ENCODE results near the gene PADI2.

DNA sequence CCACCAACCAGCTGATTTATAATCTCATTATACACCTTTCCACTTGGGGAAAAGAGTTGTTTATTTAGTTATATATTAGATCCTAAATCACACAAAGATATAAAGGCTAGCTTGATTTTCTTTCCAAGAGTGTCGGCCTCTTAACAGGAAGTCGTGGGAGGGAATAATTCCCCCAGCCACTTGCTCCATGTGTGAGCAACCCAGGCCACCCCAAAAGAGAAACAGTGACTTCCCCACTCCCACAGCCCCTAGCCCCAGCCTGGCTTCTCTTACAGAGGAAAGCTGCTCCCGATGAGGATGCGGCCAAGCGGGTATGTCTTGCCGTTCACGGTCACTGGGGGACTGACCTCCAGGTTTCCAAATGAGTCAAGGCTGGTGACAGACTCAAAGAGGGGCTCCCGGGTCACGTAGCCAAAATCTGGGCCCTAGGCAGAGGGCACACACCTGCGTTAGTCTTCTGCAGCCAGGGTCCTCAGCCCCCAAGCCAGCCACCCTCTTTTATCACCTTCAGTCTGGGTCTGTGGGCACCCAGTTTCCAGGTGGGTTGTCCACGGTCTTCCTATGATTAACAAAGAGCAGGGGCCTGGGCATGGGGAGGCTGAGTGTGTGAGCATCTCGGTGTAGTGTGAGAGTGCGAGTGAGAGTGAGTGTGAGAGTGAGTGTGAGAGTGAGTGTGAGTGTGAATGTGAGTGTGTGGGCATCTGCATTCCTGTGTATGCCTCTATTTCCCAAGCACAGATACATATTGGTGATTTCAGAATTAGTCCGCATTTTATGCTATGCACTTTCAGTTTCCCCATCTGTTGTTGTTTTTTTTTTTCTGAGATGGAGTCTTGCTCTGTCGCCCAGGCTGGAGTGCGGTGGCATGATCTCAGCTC is 40.0 kb downstream of the PADI2 start:
- TF ChIP-seq RAD21 (IDR thresholded peaks at IDR 0.05) (no peak), CTCF (IDR thresholded peaks at IDR 0.05; ENCODE audit: low read depth, low read length, missing input control) (no peak), FOXA2 (IDR thresholded peaks at IDR 0.05) (no peak), YY1 (IDR thresholded peaks at IDR 0.05) (no peak), SP1 (IDR thresholded peaks at IDR 0.05) (no peak)
- TF ChIP-seq, protein P1, sequence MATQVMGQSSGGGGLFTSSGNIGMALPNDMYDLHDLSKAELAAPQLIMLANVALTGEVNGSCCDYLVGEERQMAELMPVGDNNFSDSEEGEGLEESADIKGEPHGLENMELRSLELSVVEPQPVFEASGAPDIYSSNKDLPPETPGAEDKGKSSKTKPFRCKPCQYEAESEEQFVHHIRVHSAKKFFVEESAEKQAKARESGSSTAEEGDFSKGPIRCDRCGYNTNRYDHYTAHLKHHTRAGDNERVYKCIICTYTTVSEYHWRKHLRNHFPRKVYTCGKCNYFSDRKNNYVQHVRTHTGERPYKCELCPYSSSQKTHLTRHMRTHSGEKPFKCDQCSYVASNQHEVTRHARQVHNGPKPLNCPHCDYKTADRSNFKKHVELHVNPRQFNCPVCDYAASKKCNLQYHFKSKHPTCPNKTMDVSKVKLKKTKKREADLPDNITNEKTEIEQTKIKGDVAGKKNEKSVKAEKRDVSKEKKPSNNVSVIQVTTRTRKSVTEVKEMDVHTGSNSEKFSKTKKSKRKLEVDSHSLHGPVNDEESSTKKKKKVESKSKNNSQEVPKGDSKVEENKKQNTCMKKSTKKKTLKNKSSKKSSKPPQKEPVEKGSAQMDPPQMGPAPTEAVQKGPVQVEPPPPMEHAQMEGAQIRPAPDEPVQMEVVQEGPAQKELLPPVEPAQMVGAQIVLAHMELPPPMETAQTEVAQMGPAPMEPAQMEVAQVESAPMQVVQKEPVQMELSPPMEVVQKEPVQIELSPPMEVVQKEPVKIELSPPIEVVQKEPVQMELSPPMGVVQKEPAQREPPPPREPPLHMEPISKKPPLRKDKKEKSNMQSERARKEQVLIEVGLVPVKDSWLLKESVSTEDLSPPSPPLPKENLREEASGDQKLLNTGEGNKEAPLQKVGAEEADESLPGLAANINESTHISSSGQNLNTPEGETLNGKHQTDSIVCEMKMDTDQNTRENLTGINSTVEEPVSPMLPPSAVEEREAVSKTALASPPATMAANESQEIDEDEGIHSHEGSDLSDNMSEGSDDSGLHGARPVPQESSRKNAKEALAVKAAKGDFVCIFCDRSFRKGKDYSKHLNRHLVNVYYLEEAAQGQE (IDR thresholded peaks at IDR 0.05), result no peak

Measured in liver (tissue), 3 donors.